Activated CD8-positive, alpha-beta memory T cell treated with anti-CD3 and anti-CD28 coated beads, Interleukin-2, amount 50 U/mL, for 1 hour (primary cell): ENCODE measurements around the gene COMMD8.
"Not testable (repeated sequence)": the region's sequence is repeated elsewhere in the genome, so short reads cannot be mapped to it uniquely, and the experiment has no call there.

Experiments used
- DNase-seq: peaks from one replicate; pipeline ENCODE4 v3.0.0-alpha.2; 2020; ENCODE audit errors: extremely low read depth

Gene COMMD8

DNA sequence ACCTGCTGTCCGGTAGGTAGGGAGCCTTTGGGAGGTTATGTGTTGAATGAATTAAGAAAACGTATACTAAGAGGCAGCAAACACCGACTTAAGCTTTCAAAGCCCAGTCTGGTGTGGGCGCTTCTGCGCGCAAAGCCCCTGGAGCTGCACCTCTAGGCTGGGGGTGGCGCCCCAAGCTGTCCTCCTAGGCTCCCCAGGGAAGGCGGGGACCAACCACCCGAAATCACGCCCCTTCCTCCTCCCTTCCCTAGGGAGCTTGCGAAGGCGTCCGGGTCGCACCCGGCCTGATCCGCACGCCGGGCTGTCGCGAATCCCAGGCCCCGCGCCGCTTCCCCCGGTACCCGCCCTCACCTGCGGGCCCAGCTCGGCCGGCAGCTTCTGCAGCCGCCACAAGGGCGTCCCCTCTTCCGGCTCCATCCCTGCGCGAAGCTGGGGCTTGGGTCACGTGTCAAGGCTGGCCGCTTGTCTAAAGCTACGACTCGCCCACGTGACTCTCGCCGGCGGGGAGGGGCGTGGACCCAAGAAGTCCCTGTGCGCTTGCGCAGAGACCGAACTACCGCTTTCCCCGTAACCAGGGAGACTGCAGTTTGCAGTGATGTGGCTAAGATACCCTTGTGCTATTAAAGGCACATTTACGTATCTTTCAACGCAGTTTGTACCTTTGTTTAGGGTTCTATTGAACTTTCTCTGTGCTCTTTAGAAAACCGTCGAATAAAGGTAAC, at the start of gene COMMD8:
Gene COMMD8 (minus strand): TSS at position 468 of the 722 bp plus-strand sequence. CDS start 51 bp downstream, at position 417.
- DNase-seq = peak; percentile 97

DNA sequence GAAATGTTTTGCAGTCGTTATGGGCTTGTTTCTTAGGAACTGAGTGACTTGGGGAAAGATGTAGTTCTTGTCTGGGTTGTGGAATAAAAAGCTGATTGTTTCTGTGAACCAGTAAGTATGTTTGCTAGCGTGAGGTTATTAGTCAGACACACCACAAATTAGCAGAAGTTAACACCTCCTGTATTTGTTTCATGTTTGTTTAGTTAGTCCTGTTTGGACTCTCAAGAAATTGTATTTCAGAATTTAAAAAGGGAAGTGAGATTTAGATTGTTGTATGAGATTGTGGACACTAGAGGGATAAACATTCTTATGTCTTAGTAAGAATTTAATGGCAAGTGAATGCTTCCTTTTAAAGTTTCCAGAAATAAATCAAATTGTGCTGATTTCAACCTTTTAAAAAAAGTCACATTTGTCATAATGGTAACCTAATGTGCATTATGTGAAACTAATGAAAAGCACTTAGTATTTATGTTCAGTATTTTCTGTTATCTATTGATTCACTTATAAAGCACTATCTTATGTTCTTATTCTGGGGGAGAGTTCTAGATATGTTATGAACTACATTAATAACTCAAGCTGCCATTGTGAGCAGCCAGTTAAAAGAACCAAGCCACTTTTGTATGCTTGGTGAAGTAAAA, 47.1 kb upstream of the COMMD8 start:
- no peak for DNase-seq

DNA sequence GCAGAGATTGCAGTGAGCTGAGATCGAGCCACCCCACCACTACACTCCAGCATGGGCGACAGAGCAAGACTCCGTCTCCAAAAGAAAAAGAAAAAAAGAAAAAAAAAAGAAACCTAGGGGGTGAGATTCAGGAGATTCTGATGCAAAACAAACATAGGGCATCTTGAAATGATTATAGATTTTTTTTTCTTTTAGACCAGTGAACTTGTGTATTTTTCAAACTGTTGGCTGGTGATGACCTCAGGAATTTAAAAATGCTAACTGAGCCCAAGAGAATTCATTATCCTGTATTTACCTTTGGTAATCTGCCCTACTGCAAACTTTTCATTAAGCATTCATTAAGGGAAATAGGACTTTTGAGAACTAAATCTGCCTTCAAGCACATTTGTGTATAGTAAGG, 42.2 kb upstream of the COMMD8 start:
- DNase-seq = no peak

DNA sequence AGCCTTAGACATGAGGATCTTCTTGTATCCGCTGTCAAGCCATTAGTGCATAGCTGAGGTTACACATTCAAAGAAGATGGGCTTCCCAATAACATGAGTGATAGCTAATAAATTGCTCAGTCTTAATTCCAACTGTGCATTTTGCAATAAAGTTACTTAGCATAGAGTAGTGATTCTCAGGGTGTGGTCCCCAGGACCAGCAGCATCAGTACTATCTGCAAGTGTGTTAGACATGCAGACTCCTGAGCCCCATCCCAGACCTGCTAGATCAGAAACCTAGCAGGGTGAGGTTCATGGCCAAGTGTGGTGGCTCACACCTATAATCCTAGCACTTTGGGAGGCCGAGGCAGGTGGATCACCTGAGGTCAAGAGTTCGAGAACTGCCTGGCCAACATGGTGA, 41.6 kb upstream of the COMMD8 start:
- no peak for DNase-seq

DNA sequence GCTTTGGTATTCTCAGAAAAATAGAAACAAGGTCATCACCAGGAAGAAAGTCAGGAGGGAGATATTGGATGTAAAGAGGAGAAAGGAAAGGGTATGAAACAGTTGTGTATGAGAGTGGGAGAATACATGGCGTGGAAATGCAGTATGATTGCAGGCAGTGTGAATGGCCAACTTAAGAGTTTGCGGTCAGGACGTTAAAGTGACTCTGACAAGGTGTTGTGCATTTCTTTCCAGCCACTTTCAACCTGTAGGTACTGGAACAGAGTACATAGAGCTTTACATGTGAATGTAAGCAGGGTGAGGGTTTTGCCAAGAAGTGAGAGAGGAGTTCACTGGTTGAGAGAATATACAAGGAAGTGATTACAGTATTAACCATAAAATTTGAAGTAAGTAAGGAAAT, 37.3 kb upstream of the COMMD8 start:
- DNase-seq = no peak

DNA sequence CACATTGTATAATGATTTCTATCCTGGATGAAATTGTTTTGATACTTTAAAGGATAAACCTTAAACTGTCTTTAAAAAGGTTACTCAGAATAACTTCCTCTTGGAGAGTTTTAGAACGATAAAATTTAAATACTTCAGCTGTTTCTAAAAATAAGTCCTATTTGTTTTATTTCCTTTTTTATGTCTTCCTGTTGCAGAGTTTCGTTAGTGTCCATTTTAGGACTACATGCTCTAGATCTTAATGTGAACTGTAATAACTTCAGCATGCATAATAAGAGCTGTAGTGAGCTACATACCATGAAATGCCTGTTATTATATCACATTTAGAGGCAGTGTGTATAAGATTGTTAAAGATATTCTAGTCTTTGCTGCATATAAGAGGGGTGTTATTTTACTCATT, 36.2 kb upstream of the COMMD8 start:
- DNase-seq = no peak

DNA sequence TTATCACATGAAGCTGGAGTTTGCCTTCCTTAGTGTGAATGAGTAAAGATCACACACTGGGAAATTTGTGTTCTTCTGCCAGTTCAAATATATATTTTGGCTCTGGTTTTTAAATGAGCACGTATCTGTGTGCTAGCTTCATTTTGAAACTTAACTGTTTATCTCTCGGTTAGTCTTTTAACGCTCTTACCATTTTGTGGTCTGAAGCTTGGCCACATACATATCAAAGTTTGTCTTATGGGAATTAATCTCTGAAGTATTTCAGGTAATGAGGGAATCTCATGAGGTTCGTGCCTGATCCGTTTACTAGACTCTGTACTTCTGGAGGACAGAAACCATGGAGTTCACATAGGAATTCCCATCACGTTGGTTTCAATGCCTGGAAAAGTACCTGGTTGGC, 35.4 kb upstream of the COMMD8 start:
- DNase-seq = no peak

DNA sequence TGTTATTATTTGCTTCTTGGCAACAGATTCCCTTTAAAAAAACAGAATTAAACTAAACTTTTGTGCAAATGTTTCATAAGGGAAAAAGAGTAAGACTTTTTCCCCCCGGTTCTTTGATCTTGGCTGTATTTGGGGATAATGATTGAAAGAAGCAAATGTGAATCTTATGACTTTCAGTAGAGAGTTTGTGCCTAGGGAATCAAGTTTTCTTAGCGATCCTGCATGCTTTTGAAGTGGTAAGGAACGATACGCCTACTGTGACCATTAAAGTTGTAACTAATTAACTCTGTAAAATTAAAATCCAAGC, 30.6 kb upstream of the COMMD8 start:
- DNase-seq = no peak

DNA sequence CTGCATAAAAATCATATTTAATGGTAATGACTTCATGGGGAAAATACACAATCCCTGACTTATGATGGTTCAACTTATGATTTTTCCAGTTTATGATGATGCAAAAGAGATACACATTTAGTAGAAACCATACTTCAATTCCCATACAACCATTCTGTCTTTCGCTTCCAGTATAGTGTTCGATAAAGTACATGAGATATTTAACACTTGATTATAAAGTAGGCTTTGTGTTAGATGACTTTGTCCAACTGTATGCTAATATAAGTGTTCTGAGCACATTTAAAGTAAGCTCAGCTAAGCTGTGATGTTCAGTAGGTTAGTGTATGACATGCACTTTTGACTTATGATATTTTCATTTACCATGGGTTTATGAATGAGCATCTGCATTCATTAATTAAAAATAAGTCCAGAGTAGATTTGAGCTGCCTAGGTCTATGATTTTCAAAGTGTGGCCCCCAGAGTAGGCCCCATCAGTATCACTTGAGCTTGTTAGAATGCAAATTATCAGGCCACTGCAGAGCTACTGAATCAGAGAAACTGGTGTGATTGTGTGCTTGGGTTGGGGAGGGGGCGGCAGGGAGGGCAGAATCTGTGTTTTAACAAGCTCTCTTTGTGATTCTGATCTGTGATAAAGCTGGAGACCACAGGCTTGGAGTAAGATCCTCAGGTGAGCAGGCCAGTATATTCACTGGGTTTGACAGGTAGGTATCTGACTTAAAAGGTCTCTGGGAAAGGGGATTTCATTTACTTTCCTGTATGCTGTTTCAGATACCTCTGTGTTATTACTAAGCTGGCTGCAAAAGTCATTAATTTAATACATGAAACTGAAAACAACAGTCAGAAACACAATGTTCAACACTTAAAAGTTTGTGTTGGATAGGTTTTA, 30.0 kb upstream of the COMMD8 start:
- no peak for DNase-seq

DNA sequence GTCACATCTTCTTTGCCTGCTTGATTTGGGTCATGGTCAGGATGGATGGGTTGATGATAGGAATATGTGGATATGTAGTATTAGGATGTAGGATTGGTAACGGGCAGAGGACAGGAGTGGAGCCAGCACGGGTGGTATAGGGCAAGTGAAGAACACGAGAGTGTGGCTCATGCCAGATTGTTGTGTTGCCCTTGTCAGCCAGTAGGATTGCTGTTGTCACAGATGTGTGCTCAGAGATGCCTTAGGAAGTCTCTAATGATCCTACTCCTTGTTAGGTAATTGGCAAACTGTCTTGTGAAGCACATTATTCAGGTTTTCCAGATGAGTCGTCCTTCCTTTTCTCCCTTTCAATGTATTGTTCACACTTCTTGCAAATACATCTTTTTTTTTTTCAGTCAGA, 27.0 kb upstream of the COMMD8 start:
- DNase-seq = no peak

DNA sequence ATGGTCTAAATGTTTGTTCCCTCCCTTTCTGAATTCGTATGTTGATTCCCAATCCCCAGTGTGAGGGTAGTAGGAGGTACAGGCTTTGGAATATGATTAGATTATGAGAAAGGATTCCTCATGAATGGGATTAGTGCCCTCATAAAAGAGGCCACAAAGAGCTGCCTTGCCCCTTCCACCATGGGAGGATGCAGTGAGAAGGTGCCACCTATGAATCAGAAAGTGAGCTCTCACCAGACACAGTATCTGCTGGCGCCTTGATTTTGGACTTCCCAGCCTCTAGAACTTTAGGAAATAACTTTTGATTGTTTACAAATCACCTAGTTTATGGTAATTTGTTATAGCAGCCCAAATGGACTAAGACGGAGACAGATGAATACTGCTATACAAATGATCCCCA, 25.2 kb upstream of the COMMD8 start:
- no peak for DNase-seq

DNA sequence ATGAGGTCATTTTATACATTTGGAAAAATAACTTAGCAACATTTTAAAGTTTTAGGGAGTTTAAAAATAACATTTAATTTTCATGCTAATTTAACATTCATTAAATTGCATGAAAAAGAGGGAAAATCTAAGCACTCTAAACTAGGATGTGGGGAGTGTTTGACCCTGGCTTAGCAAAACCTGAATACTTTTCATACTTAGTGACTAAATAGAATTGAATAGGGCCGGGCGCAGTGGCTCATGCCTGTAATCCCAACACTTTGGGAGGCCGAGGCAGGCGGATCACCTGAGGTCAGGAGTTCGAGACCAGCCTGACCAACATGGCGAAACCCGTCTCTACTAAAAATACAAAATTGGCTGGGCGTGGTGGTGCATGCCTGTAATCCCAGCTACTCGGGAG, 23.2 kb upstream of the COMMD8 start:
- not testable (repeated sequence) for DNase-seq

DNA sequence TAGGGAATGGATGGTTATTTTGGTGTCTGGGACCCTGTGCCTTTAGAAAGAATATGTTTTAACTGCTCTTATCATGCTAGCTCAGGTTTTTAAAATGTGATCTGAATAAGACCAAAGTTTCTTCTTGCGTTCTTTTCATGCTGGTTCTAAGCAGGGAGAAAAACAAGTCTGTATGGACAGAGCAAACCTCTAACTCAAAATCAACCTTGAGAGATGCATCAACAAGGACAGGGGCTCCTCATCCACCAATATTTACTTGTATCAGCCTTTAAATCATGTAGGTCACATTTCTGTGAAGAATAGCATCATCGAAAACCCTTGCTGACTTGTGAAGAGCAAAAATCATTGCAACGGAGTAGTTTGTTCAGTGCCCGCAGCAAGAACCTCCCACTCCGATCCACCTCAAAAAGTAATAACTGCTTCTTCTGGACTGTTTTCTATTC, 22.8 kb upstream of the COMMD8 start:
- DNase-seq = no peak

DNA sequence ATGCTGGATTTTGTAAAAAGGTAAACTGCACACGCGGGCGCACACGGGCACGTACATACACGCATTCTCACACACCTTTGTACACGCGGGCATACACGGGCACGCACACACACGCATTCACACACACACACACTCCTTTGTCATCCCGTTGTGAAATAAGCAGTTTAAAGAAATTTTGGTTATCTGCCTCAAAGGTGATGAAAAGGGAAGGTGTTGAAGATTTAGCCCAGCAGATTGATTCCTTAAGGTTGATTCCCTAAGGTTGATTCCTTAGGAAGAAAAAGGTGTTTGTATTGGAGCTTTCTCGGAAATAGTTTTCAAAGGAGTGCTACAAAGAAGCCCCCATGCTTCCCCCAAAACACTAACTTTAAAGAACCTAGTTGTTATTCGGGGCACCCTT, 22.3 kb upstream of the COMMD8 start:
- DNase-seq = no peak

DNA sequence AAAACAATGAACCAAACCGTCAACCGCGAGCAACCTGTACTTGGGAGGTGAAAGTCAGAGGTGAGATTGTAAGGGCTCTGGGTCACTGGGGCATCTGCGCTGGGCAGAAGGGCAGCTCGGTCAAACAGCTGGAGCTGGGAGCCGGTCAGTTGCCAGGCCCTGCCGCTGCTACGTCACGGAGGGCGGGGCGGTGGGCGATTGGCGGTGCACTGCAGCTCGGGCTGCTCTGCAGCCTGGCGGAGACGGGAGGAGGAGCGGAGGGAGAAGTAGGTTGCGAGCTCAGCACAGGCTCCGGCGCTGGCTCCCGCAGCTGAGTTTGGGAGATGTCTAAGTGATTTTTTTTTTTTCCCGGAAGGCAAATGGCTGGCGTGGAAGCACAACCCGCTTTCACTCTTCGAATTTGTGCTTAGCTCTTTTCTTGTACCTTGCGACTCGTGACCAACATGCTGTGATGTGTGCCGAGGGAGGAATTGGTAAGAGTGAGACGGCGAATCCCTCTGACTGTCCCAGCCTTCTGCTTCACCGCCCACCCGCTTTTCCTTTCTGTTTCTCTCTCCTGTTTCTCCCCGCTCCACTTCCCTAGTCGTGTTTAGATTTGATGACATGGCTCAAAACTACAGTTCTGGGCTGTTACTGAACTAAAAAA, 21.7 kb upstream of the COMMD8 start, which contains the start of gene ATP10D:
Gene ATP10D (plus strand): TSS at position 229 of the 646 bp plus-strand sequence. CDS start 27,266 bp downstream, outside the sequence.
- peak; percentile 36 for DNase-seq

DNA sequence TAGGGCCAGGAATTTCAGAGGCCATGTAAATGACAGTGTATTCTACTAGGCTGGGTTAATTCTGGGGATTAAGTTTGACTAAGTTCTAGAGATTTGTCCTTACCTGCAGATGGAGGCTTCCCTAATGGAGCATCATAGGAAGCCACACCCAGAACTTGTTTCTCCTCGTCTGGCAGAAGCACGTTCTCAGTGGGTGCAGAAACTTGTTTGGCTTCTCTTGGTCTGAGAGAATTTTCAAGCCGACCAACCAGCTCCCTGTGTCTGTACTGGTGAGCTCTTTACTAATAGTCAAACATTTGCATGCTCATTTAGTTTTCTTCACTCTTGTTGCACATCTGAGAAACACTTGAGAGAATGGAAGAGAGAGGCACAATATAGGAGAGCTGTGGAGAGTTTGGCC, 20.7 kb upstream of the COMMD8 start:
- DNase-seq = no peak

DNA sequence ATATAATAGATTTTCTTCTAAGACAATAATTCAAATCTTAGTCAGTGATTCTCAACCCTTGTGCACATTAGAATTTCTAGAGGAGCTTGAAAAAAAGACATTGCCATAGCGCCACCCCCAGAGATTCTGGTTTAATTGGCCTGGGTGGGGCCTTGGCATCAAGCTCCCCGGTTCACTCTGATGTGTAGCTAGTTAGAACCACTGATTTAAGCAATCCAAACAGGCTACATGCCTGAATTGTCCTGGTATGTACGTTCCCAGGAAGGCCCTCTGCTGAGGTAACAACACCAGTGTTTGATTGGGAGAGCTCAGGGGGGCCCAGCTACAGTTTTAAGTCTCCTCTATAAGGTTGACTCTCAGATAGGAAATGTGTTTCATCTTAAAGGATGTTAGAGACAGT, 20.2 kb upstream of the COMMD8 start:
- no peak for DNase-seq

DNA sequence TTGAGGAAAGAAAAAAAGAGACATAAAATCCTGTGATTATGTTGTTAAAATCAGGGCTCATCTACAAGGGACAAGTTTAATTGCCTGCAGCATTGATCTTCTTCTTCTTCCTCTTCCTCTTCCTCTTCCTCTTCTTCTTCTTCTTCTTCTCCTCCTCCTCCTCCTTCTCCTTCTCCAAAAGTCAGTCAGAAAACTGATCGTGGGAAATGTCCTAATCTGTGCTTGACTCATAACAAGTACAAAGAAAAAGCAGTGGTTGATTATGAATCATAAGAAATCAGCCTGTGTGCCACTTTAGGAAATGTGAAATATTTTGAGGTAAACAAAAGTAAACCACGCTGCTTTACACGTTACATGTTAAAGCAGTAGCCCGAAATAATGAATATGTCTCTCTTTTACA, 18.8 kb upstream of the COMMD8 start:
- no peak for DNase-seq

DNA sequence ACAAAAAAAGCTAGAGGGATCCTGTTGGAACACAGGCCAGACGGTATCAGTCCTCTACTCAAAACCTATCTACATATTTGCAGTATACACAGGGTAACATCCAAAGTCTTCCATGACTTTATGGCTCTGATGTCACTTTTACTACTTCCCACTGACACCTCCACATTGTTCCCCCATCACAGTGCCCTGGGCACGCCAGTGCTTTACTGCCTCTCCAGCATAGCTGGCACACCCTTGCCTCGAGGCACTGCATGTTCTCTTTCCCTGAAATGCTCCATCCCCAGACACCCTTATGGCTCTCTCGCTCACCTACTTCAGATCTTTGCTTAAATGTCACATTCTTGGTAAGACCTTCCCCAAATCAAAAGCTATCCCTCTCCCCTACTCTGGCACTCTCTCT, 15.3 kb upstream of the COMMD8 start:
- DNase-seq = no peak

DNA sequence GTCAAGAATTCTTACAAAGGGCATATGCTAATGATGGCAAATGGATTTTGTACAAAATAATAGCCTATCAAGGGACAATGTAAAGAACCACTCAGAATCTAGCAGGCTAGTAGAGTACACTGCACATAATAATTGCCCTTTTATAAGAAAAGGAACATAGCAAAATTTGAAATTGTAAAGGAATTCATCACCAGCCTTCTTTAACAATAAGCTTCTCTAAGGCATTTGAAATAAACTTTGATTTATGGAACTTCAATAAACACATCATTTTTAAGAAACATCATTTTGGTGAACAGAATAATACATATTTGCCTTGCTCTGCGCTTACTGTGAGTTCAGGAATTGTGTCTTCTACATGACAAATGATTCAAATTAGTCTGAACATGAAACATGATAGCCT, 11.9 kb upstream of the COMMD8 start:
- no peak for DNase-seq

DNA sequence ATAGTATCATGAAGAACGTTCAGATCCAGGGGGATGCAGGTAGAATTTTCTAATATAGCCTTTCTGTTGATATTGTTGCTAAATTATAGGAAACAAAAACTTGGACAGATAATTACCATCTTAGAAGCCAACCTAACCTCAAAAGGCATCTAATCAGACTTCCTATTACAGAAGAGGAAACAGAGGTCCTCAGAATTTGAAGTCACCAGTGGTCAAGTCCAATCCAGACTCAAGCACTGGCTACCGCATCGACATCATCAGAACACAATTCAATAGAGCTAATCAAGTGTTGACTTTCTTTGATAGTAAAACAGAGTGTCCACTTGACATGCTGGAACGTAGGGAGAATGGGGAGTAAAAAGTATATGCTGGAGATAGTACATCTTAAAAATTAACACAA, 11.3 kb upstream of the COMMD8 start:
- no peak for DNase-seq

DNA sequence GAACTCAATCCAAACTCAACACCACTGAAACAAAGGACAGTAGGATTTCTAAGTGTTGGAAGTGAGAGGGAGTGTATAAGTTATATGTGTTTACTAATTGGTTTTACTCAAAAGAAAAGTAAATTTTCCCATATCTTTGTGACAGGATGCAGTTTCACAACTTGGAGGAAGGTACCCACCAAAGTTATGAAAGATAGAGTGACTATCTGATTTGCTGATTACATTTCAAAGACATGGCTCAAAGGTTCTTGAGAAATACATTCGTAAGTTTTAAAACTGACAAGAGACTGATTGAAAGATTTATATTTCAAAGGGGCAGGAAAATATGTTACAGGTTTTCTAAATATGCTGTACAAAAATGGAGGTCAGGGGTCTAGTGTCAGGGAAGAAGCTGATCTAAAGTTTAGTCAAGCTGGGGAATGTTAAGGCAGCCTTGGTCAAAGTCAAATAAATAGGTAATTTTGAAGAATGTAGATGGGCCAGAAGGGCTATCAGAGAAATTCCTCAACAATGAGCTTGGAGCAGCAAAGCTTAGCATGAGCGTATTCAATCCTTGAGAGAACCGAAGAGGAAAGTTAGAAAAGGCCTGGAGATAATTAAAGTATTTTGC, 9.7 kb upstream of the COMMD8 start:
- DNase-seq = no peak
